GM19468 (cell line): ENCODE results near the gene PKHD1.
"Not testable (repeated sequence)": the region's sequence is repeated elsewhere in the genome, so short reads cannot be mapped to it uniquely, and the experiment has no call there.

Experiments
- ATAC-seq: cut with Tn5 transposase; IDR thresholded peaks from one replicate; pipeline ENCODE4 v1.9.1; 2021; ENCODE audit warnings: mild to moderate bottlenecking, moderate library complexity, moderate number of reproducible peaks; ENCODE audit not compliant: unreplicated experiment; ENCODE audit errors: extremely low read depth

PKHD1 gene

DNA sequence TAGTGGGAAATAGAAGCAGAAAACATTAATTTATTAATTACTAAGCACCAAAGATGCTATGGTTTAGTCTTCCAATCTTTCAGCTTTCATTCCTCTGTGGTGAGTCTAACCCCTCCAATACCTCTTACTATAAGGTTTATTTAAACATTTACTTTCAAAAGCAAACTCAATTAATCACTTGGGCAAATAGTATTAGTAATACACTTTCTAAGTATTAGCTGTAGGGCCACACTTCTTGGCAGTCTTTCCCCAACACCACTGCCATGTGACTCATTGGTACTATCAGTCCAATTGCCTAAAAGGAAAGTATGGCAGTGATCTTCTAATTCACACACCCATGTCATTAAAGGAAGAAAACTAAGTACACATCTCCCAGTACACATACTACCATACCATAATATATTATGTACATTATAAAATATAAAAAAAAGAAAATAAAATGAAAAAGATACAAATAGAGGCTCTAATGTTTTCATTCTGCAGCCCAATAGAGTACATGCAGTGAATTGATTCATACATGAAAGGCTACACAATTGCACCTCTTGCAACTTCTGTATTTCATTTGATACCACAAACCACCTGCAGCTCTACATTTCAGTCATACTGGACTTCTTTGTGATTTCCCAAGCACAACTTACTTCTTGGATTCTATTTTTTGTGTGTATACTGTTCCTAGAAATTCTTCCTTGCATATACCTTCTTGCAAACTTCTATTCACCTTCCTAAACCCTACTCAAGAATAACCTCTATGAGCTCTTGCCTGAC, 218.6 kb downstream of the PKHD1 start:
- no peak for ATAC-seq

DNA sequence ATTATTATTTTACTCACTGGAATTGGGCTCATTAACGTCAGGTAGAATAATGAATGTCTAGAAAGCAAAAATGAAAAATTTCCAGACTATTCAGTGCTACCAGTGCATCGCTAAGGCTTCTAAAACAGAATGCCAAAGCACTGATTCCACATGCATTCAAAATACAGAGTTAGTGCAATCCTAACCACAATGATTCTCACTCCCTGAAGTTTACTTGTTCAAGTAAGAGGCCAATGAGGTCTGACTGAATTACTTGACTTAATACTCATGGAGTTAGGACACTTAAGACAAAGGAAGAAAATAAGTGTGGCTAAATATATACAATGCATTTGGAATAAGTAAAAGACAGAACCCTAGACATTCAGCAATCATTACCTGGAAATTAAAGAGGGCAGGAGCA, 220.5 kb downstream of the PKHD1 start:
- no peak for ATAC-seq

DNA sequence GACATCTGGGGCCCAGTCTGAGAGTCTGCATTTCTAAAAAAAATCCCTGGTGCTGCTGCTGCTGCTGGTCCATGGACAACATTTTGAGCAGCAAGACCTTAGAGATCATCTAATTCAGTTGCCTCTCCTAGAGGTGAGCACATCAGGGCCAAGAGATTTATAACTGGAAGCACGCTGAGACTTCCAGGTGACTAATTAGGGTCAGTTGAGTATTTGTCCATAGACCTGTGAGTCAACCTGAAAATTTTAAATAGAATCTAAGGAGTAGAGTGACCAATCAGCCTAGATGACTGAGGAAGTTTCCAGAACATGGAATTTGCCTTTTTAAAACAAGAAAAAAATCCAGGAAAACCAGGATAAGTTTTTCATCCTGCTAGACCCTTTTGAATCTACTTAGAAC, 221.4 kb downstream of the PKHD1 start:
- ATAC-seq, result no peak

DNA sequence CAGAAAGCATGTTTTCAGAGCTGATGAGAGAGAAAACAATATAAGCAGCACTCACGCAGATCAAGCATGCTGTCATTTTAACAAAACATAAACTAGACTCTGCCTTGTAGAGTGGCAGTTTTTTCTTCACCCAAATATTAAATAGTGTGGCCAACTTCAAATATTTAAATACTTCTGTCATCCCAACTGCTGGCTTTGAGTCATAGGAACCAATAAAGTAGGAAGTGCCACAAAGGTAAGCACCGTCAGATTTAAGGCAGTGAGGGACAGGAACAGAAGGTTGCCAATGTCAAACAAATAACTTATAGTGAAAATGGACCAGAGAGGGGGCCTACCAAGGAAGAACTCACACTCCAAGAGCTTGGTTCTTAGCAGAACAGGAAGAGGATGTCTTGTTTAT, 222.2 kb downstream of the PKHD1 start:
- ATAC-seq, result no peak

DNA sequence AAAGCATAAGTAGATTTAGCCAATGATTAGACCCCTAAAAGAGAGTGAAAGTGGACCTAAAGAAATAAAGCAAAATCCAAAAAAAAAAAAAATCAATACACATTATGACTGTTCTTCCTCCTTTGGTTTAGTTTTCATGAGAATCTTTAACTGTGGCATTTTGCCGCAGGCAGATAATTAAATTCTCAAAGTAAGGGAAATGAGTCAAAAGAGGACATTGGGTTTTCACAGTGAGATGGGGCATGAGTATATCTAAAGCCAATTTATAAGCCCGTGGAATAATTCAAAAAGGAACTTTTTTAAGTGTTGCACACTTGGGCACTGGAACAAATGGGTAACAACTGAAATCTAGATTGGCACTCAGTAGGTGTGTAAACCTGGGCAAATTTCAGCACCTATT, 230.3 kb downstream of the PKHD1 start:
- no peak for ATAC-seq

DNA sequence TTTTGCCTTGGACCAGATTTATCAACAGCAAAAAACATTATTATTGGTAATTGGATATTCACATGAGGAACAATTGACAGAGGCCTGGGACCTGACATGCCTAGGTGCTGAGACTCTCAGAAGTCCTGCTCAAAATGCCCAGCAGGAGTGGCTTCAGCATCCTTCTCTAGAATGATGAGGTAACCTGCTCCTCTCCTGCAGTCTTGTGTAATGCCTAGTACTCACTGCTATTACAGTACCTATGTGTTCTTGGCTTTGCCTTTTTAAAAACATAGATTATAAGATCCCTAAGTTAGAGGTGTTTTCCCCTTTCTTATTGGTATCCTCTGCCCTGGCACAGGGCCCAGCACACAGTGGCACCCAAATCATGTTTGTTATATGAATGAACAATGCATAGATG, 230.9 kb downstream of the PKHD1 start:
- no peak for ATAC-seq

DNA sequence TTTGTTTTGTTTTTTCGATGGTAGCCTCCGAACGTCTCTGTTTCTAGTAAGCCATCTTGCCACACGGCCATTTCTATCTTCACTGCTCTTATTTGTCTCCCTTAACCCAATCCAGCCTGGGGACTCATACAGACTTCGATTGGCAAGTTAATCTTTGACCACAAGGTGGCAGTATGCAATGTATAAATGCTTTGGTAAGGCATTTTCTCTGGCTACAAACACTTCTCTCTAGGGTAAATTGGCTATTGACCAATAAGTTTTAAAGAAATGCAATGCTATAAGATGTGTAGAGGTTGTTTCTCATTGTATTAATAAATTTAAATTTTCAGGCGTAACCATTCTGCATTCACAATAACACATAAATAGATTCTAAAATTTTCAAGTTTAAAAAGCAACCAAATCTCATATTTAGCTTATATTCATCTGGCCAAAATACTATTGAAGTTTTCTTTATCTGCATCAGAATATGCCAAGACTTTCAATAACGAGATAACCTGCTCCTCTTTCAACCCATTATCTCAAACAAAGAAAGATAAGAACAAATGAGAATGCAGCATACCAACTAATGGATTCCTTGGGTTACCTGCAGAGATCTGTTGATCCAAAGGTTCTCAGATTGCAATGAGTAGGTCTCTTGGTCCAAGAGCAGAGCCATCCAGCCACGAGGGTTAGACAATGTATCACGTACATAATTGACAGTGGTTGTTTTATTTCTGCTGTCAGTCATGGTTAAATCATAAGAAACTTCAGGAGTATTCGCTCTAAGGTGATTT, 231.9 kb downstream of the PKHD1 start:
- no peak for ATAC-seq

DNA sequence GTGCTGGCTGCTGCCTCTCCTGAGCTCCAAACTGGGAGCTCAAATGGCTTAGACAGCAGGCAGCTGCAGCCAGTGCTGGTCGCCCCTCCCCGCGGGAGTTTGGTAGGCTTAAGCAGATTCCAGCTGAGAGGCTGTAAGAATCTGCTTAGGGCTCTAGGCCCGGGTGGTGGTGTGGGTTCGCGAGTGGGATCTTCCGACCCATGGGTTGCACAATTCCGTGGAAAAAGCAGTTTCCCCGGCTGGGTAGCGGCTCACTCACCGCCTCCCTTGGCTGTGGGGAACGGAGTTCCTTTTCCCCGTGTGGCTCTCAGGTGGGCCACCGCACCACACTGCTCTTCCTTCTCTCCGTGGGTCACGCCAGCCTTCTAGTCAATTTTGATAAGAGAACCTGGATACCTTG, 232.5 kb downstream of the PKHD1 start:
- no peak for ATAC-seq

DNA sequence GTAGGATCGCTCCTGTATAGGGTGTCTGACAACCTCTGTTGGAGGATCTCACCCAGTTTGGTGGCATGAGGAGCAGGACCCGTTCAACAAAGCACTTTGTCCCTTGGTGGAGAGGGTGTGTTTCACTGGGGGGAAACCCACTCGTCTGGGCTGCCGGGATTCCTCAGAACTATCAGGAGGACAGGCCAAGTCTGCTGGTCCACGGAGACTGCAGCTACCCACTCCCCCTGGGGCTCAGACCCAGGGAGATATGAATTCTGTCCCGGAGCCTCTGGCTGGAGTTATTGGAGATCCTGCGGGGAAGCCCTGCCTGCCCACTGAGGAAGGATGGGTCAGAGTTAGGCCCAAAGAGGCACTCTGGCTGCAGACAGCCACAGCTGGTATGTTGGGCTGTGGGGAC, 233.1 kb downstream of the PKHD1 start:
- ATAC-seq, result no peak

DNA sequence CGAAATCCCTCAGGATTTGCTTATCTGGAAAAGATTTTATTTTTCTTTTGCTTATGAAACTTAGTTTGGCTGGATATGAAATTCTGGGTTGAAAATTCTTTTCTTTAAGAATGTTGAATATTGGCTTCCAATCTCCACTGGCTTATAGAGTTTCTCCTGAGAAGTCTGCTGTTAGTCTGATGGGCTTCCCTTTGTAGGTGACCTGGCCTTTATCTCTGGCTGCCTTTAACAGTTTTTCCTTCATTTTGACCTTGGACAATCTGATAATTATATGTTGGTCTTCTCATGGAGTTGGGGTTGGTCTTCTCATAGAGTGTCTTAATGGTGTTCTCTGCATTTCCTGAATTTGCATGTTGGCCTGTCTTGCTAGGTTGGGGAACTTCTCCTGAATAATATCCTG, 234.3 kb downstream of the PKHD1 start:
- not testable (repeated sequence) for ATAC-seq

DNA sequence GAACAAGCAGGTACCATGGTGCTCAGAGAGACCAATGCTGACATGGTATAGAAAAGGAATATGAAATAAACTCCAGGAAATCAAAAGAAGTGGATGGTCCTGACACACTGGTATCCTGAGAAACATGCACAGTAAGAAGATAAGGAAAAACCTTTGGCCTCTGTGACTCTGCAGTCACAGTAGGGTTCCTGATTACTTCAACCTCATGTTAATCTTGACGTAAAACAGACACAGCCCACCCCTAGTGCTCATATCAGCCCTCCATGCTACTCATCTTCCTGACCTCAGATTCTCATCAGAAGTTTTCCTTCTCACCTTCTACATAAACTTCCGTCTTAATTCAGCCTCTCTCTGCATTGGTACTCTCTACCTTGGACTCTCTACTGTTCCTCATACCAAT, 240.9 kb downstream of the PKHD1 start:
- no peak for ATAC-seq

DNA sequence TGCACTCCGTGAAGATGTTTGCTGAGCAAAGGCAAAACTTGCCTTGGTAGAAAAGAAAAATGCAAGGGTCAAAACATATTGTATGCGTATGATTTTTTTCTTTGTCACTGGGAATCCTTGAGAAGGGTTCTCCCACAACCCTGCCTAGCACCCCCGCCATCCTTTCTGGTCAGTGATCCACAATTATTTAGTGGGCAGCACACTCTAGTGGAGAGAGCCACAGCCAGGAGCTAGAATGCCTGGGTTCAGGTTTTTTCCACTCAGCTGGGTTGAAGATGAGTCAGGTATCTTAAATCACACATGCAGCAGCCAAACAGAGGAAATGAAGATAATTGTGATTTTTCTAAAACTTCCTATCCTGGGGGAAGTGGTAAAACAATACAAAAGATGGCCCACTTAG, 243.1 kb downstream of the PKHD1 start:
- no peak for ATAC-seq

DNA sequence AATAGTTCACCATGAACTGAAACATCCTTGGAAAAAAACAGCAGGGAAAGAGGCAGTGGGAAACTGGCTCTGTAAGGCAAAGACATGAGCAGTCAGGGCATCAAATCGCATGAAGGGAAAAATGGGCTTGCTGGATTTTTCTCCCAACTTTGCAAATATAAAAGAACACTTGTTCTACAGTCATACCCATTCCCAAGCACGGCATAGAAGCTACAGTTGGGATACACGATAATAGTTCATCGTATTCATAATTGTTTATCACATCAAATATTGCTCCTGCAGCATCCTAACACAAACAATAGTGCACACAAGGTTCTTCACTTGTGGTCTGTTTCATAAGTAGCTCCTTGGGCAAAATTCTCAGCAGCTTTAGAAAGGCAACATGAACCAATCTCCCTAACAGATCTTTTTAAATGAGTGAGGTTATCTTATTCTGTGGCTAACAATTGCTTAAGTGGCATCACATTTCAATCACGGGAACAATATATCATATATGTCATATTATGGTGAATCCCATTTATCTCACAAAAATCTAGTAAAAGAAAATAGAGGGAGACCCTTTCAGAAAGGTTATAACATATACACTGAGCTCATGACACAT, 243.9 kb downstream of the PKHD1 start:
- ATAC-seq, result no peak

DNA sequence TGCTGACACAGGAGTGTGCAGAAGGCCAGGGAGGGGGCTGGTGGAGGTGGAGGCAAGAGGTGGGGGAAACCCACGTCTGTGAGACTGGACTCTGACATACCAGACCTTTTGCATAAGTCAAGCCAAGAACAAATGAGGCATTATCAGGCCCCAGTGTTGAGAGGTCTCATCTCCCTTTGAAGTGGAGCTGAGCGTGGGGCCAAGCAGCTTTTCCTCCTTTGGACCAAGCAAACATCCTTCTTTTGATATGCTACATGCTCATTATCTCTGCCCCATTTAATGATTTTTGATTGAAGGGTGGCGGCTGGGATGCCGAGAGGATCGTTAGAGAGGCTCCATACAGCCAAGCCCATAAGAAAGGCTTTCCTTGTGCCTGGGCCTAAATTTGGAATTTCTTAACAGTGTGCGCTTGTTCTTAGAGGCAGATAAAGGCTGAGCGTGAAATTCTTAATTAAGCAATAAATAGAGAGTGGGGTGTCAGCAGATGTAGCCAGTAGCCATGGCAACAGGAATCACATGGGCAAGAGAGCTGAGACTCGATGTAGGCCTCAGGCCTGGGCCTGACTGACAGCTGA, 244.5 kb downstream of the PKHD1 start:
- no peak for ATAC-seq

DNA sequence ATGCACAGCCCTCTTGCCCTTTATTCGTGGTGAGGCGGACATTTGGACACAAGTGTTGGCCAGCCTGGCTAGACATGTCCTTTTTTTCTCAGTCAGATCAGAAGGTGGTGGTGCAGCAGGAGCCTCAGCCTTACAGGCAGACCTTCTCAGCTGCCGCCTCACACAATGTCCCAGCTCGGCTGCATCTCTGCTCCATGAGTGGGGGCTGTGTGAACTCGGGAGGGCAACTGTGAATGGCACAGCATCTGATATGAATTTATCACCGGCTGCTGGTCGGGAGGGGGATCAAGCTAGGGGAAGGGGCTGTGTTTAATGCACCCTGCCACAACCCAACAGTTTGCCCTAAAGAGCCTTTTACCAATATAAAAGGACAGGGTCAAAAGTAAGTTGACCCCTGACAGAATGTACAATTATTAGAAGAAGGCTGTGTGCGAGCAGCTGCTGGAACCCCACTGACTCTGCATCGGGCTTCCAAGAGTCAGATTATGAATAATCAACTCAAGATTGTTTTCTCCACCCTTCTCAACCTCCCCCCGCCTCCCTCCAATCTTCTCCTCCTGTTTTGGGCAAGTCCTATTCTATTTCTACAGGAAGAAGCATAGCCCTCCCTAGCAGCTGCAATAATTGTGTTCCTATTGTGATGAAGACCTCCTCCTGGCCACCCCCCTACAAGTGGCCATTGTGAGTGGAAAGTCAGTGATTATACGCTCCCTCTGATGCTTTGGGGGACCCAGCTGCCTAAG, 245.2 kb downstream of the PKHD1 start:
- ATAC-seq, result no peak

DNA sequence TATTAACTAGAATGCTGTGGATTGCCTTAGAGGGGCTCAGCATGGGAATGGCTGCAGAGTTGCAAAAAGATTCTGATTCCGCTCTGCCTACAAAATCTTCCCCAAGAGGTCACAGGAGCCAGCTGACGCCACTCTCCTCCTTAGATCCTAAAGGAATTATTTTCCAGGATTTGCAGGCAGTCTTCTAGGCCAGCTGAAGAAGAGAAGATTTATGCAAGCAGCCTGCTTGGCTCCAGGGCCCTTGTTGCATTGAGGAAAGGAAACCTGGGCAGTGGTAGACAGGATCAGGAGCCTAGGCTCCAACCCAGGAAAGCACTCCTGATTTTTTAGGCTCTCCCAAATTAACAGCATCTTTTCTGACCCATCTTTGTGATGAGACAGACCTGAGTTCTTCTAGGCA, 245.8 kb downstream of the PKHD1 start:
- ATAC-seq, result no peak

DNA sequence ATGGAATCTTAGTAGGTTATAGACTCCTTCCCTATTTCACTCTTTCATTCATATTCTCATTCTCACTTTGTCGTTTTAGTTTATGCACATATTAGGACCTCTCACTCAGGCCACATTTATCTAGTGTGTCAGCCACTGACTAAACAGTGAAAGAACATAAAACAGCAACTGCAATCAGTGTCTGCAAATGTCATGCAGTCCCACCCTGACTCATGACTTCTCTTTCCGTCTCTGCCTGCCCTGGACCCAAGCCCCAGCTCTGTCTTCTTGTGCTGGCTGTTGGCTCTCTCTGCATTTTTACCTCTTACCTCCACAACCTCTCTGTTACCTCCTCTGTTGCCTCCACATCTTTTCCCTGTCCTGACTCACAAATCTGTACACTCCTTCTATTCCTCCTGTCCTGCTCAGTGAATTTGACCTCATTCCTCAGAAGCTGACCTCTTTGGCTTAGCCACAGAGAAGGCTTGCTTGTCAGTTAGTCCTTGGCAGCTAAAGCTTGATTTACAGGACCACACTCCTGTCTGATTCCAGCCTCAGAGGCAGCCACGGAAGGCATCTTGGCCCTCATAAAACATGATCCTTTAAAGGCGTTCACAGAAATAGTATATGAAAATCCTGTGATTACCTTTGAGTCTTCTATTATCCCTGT, 247.6 kb downstream of the PKHD1 start:
- ATAC-seq, result no peak

DNA sequence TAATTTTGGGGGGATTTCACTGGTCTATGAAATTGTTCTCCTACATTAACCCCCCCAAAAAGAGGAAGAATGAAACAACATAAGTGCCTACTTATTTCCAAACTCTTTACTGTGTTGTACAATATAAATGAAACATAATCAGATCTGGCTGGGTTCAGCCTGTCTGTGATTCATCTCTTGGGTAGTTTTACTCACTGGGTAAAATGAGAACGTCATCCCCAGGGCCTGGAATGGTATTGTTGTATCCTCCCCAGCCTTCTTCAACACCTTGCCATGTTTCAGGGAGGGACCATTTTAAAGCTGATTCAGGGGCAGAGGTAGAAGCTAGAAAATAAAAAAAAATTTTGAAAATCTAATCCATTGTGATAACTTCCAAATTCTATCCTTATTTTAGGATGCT, 256.7 kb downstream of the PKHD1 start:
- no peak for ATAC-seq

DNA sequence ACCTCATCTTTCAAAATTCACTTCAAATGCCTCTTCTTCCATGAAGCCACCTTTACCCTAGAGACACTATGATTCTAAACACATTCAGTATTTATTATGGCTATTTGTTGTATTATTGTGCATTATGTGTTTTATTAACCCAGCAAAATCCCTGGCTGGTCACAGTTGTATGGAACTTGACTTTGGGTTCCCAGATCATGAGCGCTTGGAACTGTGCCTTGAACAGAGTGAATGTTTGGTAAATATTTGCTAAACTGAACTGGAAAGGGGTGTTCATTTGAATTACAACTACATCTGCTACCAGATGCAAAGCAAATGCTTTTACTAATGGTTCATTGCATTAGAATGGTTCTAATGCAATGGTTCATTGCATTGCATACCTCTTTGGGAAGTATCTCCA, 259.8 kb downstream of the PKHD1 start:
- ATAC-seq, result no peak

DNA sequence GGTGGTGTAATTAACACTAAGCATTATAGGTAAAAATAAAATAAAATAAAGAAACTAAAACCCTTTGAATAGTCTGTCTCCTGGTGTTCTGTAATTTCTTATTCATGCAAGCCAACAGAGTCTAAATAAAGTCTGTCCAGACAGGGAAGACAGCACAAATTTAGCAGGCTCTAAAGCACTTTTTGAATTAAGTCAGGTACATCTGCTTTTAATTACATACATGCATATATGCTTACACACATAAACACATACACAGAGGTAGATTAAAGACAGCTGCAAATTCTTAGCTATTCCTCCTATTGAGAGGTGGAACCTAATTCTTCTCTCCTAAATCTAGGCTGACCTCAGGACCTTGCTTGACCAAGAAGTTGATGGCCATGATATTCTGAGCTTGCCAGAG, 262.5 kb downstream of the PKHD1 start:
- no peak for ATAC-seq
